GM18502 (cell line): ENCODE data around the gene RERE.
"Not testable (repeated sequence)": the region's sequence is repeated elsewhere in the genome, so short reads cannot be mapped to it uniquely, and the experiment has no call there.

Source experiments
- ATAC-seq: cut with Tn5 transposase; IDR thresholded peaks from one replicate; pipeline ENCODE4 v1.9.1; 2021; ENCODE audit warnings: mild to moderate bottlenecking; ENCODE audit not compliant: unreplicated experiment, poor library complexity

RERE gene

DNA sequence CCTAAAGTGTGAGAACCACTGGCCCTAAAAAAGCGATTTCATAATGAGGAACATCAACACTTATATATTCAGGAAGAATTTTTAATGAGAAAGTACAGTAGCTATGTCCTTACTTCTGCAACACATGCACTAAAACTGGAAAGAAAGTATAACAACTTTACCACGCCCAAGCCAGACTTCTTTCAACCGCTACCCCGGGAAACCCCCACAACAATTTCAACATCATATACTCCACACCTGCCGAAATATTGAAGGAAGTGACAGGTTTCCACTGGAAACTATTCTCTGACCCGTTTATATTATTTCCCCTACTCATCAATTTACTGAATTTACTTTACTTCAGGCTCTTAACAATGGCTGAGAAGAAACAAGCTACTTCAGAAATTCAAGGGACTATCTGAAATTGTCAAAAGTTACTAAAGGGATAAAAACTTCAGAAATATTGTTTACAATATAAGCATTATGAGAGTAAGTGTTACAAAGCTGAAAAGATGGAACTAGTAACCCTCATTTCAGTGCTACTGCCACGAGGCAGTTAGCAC is 193.7 kb downstream of the RERE start:
- ATAC-seq: not testable (repeated sequence)

DNA sequence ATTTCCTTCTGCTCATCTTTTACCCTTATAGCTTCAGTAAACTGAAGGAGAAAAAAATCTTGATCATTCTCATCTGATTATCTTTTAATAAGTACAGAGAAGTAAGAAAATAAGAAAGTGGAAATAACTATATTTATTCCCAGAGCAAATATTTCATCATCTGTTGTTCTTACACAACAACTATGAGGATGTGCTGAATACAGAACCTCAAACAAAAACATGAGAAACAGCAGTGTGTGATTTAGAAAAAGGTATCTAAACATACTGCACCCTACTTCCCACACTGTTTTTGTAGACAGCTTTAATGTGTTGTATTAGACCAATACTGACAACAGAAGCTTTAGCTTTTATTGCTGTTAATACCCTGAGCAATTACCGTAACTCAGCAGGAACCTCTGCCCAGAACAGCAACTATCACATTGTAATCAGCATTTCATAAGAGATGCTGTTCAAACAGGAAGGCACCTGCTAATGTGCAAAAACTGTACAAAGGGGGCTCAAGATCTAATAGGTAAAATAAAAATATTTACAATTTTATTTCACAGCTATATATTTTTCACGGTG is 195.6 kb downstream of the RERE start:
- ATAC-seq: not testable (repeated sequence)

DNA sequence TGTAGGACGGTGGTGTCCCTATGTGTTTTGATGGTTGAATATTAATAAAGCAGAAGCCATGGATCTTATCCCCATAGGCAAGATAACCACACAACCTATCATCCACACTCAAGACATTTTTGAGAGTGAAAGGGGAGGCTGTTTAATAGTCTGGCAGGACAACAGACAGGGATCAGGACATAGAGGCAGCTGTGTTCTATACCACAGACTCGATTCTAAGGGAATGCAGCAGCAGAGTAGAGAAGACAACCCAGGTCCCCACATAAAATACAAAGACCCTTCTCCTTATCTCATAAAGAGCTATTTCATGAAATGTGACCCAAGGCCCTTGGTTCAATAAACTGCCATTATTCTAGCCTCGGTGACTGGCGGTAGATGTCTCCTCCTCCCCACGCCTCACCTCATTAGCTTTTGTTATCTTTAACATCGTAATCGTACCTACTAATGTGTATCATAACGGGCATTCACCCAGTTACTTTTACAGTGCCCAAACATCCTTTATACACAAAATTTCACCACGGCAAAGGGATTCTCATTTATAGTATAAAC is 196.3 kb downstream of the RERE start:
- ATAC-seq: not testable (repeated sequence)

DNA sequence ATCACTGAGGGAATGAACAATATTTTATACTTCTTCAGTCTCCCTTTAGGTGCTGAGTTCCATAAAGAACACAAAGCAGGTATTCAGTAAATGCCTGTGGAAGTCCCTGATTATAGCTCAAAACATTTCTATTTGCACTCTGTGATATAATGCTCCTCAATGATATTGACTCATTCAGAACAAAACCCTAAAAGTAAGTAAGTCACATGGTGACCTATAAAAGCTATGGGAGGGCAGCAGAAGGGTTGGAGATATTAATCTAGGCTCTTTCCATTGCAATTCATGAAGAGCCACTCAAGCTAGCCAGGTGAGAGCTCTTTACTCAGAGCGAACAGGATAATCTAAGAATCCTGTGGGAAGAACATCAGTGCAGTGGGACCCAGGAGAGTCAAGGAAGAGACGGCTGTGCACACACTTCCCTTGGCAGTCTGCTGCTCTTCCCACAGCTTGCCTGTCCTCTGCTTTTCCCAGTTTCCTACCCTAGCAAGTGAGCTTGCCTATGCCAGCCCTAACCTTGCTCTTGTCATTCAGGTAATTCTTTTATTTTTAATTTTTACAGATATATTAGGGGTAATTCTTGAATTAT is 197.4 kb downstream of the RERE start:
- not testable (repeated sequence) for ATAC-seq

DNA sequence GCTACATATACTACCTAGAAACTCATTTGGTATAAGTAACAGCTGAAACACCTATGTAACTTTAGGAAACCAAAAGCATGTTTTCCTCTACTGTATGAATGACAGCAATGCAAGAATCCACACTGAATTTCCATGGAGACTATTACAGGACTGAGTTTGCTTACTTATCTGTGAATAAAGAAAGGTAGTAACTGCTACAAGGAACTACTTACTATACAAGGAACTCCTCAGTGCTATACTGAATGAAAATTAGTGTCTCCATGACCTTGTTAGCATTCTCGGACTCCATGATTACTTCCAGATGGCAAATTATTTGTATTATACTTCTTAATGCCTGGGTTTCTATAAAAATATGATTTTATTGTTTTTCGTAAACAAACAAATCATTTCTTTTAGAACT is 198.0 kb downstream of the RERE start:
- not testable (repeated sequence) for ATAC-seq

DNA sequence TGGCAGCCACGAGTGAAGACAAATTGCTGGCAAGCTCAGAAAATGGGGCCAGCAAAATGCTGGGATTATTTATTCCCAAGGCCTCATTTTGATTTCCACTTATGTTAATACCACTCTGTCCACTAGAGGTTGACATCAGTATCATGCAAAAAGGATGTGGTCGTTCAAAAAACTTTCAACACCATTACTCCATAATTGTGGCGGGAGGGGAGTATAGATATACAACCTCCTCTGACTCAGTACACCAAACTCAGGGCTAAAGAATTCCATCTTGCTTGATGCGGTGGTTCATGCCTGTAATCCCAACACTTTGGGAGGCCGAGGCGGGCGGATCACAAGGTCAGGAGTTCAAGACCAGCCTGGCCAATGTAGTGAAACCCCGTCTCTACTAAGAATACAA is 200.6 kb downstream of the RERE start:
- not testable (repeated sequence) for ATAC-seq

DNA sequence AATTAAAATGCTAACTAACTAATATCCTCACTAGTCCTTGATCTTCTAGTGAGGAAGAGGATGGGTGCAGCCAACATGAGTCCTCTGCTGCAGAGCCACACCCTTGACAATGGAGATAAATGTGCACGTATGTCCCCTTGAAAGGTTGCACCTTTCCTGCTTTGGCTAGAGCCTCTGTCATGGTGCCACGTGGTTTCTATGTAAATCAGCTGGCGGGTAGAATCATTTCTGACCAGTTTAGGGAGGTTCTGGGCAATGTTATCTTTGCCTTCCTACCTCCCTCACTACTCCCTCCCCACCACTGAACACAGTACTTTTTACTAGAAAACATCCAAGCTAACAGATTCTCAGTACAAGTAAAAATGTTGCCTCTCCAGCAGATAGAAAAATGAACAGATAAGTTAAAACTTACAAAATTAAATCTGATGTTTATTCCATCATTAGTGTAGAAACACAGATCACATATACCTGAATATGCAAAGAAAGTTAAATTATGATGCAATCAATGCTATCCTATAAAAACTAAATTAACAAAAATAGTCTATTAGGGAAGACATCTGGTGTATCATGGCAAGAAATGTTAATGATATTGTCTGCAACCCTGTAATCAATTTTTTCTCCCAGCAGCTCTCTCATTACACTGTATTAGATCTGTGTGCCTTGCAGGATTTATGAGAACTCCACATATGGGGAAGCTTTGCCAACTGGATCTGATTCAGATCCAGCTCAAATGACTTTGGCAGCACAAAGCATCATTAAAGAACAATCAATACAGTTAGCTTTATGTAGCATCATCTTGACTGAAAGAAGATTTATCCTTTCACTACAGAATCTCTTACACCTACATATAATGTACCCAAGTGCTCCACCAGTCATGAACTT is 205.6 kb downstream of the RERE start:
- ATAC-seq: not testable (repeated sequence)

DNA sequence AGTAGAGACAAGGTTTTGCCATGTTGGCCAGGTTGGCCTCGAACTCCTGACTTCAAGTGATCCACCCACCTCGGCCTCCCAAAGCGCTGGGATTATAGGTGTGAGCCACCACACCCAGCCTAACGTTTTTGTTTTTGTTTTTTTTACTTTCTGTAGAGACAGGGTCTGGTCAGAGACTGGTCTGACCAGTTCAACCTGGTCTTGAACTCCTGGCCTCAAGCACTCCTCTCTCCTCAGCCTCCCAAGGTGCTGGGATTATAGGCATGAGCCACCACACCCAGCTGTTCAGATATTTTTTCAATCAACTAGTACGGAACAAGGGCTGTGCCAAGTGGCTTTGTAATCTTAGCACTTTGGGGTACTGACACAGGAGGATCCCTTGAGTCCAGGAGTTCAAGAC is 209.5 kb downstream of the RERE start:
- ATAC-seq: no peak

DNA sequence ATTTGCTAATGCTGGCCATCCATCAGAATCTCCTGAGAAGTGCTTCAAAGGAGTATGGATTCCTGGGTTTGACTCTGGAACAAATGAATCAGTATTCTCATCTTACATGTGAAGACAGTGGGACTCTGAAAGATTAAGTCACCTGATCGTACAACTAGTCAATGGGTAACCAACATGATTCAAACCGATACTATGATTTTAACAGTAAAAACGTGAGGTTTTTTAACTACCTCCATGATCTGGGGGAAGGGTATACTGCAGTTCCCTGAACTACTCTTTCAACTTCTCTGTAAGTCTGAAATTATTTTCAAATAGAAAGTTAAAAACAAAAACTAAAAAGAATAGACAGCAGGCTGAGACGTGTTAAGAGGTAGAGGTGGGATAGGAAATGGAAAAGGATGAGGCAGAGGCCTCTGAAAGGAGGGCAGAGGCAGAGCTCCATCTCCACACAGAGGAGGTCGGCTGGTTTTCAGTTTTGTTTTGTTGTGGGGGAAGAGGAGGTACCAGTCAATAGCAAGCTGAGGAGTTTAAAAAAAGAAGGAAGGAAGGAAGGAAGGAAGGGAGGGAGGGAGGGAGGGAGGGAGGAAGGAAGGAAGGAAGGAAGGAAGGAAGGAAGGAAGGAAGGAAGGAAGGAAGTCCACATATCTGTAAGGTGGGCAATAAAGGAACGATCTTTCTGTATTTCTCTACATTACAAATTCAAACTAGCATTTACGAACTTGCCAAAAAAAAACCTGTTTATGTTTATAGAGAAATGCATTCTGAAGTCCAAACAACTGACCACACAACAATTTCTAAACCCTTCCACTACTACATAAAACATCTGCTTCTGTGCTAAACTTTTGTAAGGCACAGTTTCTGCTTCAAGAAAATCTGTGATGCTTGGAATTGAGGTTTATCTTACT is 213.1 kb downstream of the RERE start:
- peak; percentile 73 for ATAC-seq

DNA sequence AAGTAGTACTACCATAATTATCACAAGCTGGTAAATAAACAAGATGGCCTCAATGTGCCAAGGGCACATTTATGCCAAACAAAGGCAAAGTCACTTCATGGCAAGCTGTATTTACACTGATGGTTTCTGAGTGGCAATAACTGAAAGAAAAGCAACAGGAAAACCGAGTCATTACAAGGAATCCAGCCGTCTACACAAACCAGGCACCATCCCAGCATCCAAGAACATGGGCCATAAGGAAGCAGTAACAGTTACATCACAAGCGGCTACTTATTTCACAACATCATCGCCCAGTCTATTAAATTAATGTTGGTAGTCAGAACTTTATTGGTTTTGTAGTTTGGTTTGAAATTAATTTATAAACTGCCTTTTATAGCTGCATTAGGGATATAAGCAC is 214.2 kb downstream of the RERE start:
- no peak for ATAC-seq

DNA sequence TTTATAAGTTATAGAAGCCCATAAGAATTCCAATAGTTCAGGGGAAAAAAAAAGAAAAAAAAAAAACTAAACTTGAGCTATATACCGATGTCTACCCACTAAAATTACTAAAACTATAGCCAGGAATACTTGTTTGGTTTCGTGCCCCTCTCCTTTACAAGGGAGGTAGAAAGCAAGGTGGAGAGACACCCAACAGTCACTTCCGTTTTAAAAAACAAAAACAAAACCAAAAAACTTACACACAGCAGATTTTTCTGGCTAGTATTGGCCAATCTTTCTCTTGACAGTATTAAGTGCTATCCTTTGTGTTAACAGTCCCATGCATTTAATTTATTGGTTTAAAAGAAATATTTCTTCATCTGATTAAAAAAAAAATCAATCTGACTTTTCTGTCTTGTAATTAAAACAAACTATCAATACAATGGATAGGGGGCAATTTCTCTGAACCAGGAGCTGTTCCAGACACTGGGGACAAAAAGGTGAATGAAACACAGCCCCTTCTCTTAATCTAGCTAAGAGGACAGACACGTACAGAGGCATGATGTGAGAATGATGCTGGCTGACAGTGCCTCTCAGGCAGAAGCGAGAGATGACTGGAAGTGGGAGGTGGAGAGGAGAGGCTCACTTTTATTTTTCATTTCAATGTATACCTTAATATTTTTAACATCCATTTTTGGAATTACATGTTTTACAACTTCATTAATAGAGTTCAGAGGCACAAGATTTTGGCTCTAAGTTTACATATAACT is 214.8 kb downstream of the RERE start:
- no peak for ATAC-seq

DNA sequence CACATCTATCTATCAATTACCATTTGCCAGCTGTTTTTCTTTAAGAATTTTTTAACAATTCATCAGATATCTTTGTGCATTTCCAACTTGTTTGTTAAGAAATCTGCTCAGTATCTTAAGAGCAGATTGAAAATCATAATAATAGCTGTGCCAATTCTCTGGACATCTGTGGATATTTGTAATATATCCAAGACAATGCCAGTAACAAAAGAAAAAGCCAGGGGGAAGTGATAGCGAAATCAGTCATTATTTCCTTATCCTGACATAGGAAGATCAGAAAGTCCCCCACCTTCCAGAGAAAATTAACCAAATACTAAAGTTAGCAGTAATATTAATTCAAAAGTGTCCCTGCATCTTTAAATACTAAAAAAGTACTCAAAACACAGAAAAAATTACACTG is 217.1 kb downstream of the RERE start:
- ATAC-seq: no peak

DNA sequence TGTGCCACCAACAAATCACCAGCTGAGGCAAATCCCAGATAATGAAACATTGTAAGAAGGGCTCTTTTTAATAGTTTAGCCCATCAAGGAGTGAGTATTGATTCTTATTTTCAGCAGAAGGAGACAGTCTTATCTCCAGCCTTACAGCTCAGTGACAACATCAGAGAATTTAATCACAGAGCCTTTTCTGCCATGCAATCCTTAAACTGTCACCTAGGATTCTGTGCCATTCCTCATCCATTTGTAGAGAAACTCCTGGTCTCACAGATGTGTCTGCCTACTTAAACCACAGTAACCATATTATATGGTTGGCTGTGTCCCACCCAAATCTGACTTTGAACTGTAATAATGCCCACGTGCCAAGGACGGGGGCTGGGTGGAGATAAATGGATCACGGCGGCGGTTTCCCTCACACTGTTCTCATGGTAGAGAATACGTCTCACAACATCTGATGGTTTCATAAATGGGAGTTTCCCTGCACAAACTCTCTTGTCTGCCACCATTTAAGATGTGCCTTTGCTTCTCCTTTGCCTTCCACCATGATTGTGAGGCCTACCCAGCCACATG is 217.7 kb downstream of the RERE start:
- ATAC-seq: no peak

DNA sequence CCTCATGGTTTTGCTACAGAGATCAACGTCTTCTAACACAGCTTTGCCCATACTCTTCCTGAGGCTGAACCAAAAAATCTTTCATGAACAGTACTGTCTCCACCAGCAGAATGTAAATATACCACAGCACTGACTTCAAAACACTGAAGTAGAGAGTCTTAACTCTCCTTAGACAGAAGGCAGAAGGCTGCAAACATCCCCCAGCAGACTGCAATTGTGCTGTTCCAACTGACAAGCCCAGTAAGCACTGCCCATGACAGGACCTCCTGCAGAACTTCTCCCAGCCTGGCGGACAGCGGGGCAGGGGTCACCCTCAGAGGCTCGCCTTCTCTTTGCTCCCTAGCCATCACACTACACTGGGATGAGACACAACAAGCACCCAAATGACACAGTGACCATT is 218.7 kb downstream of the RERE start:
- ATAC-seq: no peak

DNA sequence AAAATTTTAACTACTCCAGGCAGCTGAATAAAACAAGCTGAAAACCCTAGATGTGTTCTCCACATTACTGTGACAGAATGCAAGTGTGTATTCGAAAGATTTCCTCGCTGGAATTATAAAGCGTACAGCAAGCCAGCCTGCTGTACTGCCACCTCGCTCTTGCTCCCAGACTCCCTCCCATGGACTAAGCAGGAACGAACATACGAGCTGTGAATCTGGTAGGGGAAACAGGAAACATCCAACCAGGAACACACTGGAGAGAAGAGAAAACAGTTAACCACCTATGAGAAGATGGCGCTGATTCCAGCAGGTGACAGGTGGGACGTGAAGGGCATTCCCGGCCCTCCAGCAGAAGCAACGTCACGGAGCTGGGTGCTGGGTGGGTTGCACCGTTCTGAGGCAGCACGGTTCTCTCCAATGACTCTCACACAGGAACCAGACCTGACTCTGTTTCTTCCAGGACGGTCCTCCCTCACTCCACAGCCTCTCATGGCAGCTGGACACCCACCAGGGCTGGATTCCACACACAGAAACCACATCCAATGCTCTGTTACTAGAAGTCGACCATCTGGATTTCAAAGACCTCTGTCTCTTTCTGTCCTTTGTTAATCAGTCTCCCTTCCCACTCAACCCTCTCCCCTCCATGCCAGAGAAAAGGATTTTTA is 219.2 kb downstream of the RERE start:
- no peak for ATAC-seq

DNA sequence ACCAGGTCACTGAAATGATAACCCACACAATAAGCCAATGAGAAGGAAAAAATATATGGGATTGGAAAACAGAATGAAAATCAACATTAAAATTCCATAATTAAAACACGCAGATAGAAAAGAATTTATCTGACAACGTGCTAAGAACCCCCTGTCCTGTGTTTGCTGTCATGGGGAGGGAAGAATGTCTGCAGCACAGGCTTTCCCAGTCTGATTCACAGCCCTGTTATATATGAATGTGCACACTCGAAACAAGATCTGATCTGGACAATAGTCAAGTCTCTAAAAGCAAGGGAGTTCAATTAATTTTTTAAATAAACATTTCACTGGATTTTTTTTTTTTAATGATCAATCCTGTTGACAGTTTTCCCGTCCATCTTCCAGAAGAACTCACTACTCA is 220.0 kb downstream of the RERE start:
- no peak for ATAC-seq

DNA sequence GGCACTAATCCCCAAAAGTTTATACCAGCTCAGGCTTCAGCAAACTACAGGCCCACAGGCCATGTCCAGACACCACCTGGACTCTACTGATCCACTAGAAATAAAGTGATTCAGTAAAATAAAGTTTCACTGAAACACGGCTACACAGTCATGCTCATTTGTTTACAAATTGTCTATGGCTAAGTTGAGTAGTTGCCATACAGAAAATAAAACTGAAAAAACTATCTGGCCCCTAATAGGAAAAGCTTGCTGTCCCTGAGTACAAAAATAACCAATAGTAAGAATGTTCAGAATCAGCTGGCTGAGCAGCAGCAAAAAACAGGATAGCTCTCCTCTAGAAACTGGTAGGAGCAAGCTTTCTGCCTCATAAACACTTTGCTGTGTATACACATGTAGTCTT is 221.5 kb downstream of the RERE start:
- no peak for ATAC-seq

DNA sequence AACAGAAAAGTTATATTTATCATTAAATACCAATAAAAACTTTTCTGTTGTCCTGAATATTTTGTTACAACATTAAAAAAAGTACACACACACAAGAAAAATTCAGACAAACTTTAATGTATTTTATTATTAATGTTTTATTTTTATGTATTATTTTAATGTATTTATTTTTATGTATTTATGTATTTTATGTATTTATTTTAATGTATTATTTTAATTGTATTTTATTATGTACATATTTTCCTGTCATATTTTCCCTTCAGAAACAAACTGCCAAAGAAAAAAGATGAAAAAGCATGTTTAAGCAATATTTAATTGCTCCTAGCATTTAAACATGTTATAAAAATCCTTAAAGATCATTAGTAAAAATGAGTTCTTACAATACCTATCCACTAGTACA is 222.1 kb downstream of the RERE start:
- ATAC-seq: no peak
